Astrocyte (in vitro differentiated cells and primary cell): ENCODE data around the gene ST14. TPM values are rescaled to one million over a fixed set of nuclear protein-coding genes. Genes with fewer than 3 reads are reported as not detected.

Experiments used
- DNase-seq: peaks from one replicate; pipeline ENCODE4 v3.0.0-alpha.2; 2010; ENCODE audit warnings: low read depth
- FAIRE-seq: peaks from 2 replicates; lab custom pipeline; 2011; peaks lifted over from hg19 to GRCh38; lab: Jason Lieb, UNC
- H2AFZ ChIP-seq: 2 replicates; pipeline ENCODE4 v1.6.0; 2012; ENCODE audit warnings: low read depth, low read length, inconsistent platforms
- H3K27ac ChIP-seq: 2 replicates; pipeline ENCODE4 v1.5.1; 2011; ENCODE audit warnings: low read depth, low read length, inconsistent platforms
- H3K27me3 ChIP-seq: 2 replicates; pipeline ENCODE4 v1.6.0; 2011; ENCODE audit warnings: low read length, inconsistent platforms; ENCODE audit not compliant: insufficient read depth
- H3K36me3 ChIP-seq: 2 replicates; pipeline ENCODE4 v1.5.1; 2011; ENCODE audit warnings: low read length, inconsistent platforms; ENCODE audit not compliant: insufficient read depth
- H3K4me1 ChIP-seq: 2 replicates; pipeline ENCODE4 v1.5.1; 2011; ENCODE audit warnings: low read length, inconsistent platforms; ENCODE audit not compliant: insufficient read depth
- H3K4me2 ChIP-seq: 2 replicates; pipeline ENCODE4 v1.6.0; 2012; ENCODE audit warnings: low read length, inconsistent platforms
- H3K4me3 ChIP-seq: 2 replicates; pipeline ENCODE4 v1.5.1; 2011; ENCODE audit warnings: low read depth, mild to moderate bottlenecking, low read length, inconsistent platforms; ENCODE audit not compliant: insufficient read depth
- H3K79me2 ChIP-seq: 2 replicates; pipeline ENCODE4 v1.6.0; 2012; ENCODE audit warnings: mild to moderate bottlenecking, low read length, inconsistent platforms; ENCODE audit not compliant: insufficient read depth
- H3K9ac ChIP-seq: 2 replicates; pipeline ENCODE4 v1.6.0; 2012; ENCODE audit warnings: mild to moderate bottlenecking, low read length, inconsistent platforms
- H3K9me3 ChIP-seq: 2 replicates; pipeline ENCODE4 v1.5.1; 2012; ENCODE audit warnings: low read depth, mild to moderate bottlenecking, low read length, inconsistent platforms; ENCODE audit not compliant: insufficient read depth
- H4K20me1 ChIP-seq: 2 replicates; pipeline ENCODE4 v1.6.0; 2012; ENCODE audit warnings: low read length, inconsistent platforms; ENCODE audit not compliant: insufficient read depth
- H3K27ac Mint-ChIP-seq: one replicate; pipeline ENCODE4 v1.8.0; 2021; ENCODE audit warnings: mild to moderate bottlenecking, mixed read lengths; ENCODE audit not compliant: unreplicated experiment
- H3K27me3 Mint-ChIP-seq: one replicate; pipeline ENCODE4 v1.8.0; 2021; ENCODE audit warnings: low read depth, mixed read lengths; ENCODE audit not compliant: unreplicated experiment
- H3K36me3 Mint-ChIP-seq: one replicate; pipeline ENCODE4 v1.8.0; 2021; ENCODE audit warnings: low read depth, mixed read lengths; ENCODE audit not compliant: unreplicated experiment
- H3K4me1 Mint-ChIP-seq: one replicate; pipeline ENCODE4 v1.8.0; 2021; ENCODE audit warnings: low read depth, mixed read lengths; ENCODE audit not compliant: unreplicated experiment
- H3K4me3 Mint-ChIP-seq: one replicate; pipeline ENCODE4 v1.8.0; 2021; ENCODE audit warnings: mild to moderate bottlenecking, moderate library complexity, mixed read lengths; ENCODE audit not compliant: unreplicated experiment
- H3K9me3 Mint-ChIP-seq: one replicate; pipeline ENCODE4 v1.8.0; 2021; ENCODE audit warnings: mild to moderate bottlenecking, mixed read lengths; ENCODE audit not compliant: unreplicated experiment
- CTCF ChIP-seq: IDR thresholded peaks from 2 replicates; pipeline ENCODE4 v1.5.1; 2011; ENCODE audit warnings: low read depth, mild to moderate bottlenecking, inconsistent platforms, low read length, moderate library complexity; ENCODE audit not compliant: insufficient read depth
- EZH2 ChIP-seq: IDR thresholded peaks from 2 replicates; pipeline ENCODE4 v1.6.1; 2012; ENCODE audit warnings: mild to moderate bottlenecking, low read length, inconsistent platforms; ENCODE audit not compliant: insufficient read depth
- total RNA-seq: library from RNA; stranded (reverse); gene quantifications from 2 replicates; pipeline ENCODE4 v1.2.1, GENCODE V29; 2021

ST14 gene
- total RNA-seq, 1 donor from 2014 or later, result 4.2 TPM

GRCh38 chr11:130114726-130115125 is 44.9 kb upstream of the ST14 start:
- Mint-ChIP-seq H3K4me1 (peaks cover 54% of the 10 kb centered on the region), H3K9me3 (no peaks in the 10 kb centered on the region), H3K4me3 (no peak overlapping the region), H3K27me3 (no peaks in the 10 kb centered on the region), H3K27ac (peak overlapping the region; percentile 55), H3K36me3 (peaks cover 20% of the 10 kb centered on the region)
- Histone ChIP-seq H3K36me3 (peaks cover 16% of the 10 kb centered on the region), H3K27me3 (peaks cover 18% of the 10 kb centered on the region), H3K27ac (no peak overlapping the region), H3K9ac (no peak overlapping the region), H3K4me3 (no peak overlapping the region), H3K79me2 (peaks cover 5% of the 10 kb centered on the region), H4K20me1 (peaks cover 76% of the 10 kb centered on the region), H3K4me2 (no peak overlapping the region), H3K9me3 (no peaks in the 10 kb centered on the region), H2AFZ (no peak overlapping the region), H3K4me1 (peaks cover 11% of the 10 kb centered on the region)
- DNase-seq, result no peak
- no peak for FAIRE-seq
- TF ChIP-seq CTCF (no peak), EZH2 (no peak)

GRCh38 chr11:130115218-130115617 is 44.4 kb upstream of the ST14 start:
- TF ChIP-seq EZH2 (no peak), CTCF (no peak)
- H3K36me3 Mint-ChIP-seq, result peaks cover 17% of the 10 kb centered on the region
- no peak overlapping the region for H3K4me3 Mint-ChIP-seq
- H3K36me3 ChIP-seq, result peaks cover 15% of the 10 kb centered on the region
- DNase-seq, result peak; percentile 36
- H3K9ac ChIP-seq, result no peak overlapping the region
- H3K27me3 Mint-ChIP-seq, result no peaks in the 10 kb centered on the region
- H3K4me1 ChIP-seq, result peaks cover 11% of the 10 kb centered on the region
- peaks cover 74% of the 10 kb centered on the region for H4K20me1 ChIP-seq
- no peak overlapping the region for H3K4me2 ChIP-seq
- peaks cover 5% of the 10 kb centered on the region for H3K79me2 ChIP-seq
- H3K27ac Mint-ChIP-seq, result no peak overlapping the region
- H3K9me3 ChIP-seq, result no peaks in the 10 kb centered on the region
- no peak for FAIRE-seq
- H3K4me3 ChIP-seq, result no peak overlapping the region
- H3K27me3 ChIP-seq, result peaks cover 17% of the 10 kb centered on the region
- no peak overlapping the region for H2AFZ ChIP-seq
- no peak overlapping the region for H3K27ac ChIP-seq
- peaks cover 54% of the 10 kb centered on the region for H3K4me1 Mint-ChIP-seq
- H3K9me3 Mint-ChIP-seq, result no peaks in the 10 kb centered on the region

GRCh38 chr11:130118165-130118564 is 41.4 kb upstream of the ST14 start:
- Histone ChIP-seq H4K20me1 (peaks cover 54% of the 10 kb centered on the region), H3K4me2 (no peak overlapping the region), H3K79me2 (peaks cover 5% of the 10 kb centered on the region), H3K27me3 (peaks cover 5% of the 10 kb centered on the region), H3K36me3 (peaks cover 3% of the 10 kb centered on the region), H3K27ac (no peak overlapping the region), H3K4me3 (no peak overlapping the region), H3K4me1 (peaks cover 19% of the 10 kb centered on the region), H3K9ac (no peak overlapping the region), H2AFZ (no peak overlapping the region), H3K9me3 (no peaks in the 10 kb centered on the region)
- H3K27ac Mint-ChIP-seq, result no peak overlapping the region
- peaks cover 40% of the 10 kb centered on the region for H3K4me1 Mint-ChIP-seq
- no peak for TF ChIP-seq EZH2
- no peak for TF ChIP-seq CTCF
- no peak for FAIRE-seq
- no peaks in the 10 kb centered on the region for H3K27me3 Mint-ChIP-seq
- no peak for DNase-seq
- peaks cover 24% of the 10 kb centered on the region for H3K36me3 Mint-ChIP-seq
- H3K9me3 Mint-ChIP-seq, result peaks cover 2% of the 10 kb centered on the region
- H3K4me3 Mint-ChIP-seq, result no peak overlapping the region
